Activated naive CD8-positive, alpha-beta T cell treated with anti-CD3 and anti-CD28 coated beads, Interleukin-2, amount 10 ng/mL, durations not matched to agents 7 days and 5 days (primary cell): ENCODE results near the gene L1CAM. TPM values are rescaled to one million over a fixed set of nuclear protein-coding genes. Genes with fewer than 3 reads are reported as not detected.
A peak's percentile ranks its signal among the peaks of the same experiment; 100 is the strongest.

Source experiments
- ATAC-seq: fragments of 150-1000 bp; cut with Tn5 transposase; one replicate; pipeline ENCODE4 v1.10.0; 2021; ENCODE audit warnings: low read depth, moderate library complexity
- POLR2A ChIA-PET: fragments of 350-600 bp; sonication (Branson Sonifier 250); formaldehyde crosslinking; loops from one replicate; lab custom pipeline; 2021; ENCODE audit warnings: antibody characterized with exemption; lab: Charles Lee
- DNase-seq: peaks from one replicate; pipeline ENCODE4 v3.0.0; 2021
- H3K27ac Mint-ChIP-seq: one replicate; pipeline ENCODE4 v1.8.0; 2022; ENCODE audit warnings: mild to moderate bottlenecking, mixed read lengths
- H3K27me3 Mint-ChIP-seq: one replicate; pipeline ENCODE4 v1.8.0; 2022; ENCODE audit warnings: mild to moderate bottlenecking, moderate library complexity, mixed read lengths
- H3K36me3 Mint-ChIP-seq: one replicate; pipeline ENCODE4 v1.8.0; 2021; ENCODE audit warnings: mild to moderate bottlenecking, mixed read lengths
- H3K4me1 Mint-ChIP-seq: one replicate; pipeline ENCODE4 v1.8.0; 2021; ENCODE audit warnings: mixed read lengths
- H3K4me3 Mint-ChIP-seq: one replicate; pipeline ENCODE4 v1.8.0; 2022; ENCODE audit warnings: mild to moderate bottlenecking, moderate library complexity, mixed read lengths
- H3K9me3 Mint-ChIP-seq: one replicate; pipeline ENCODE4 v1.8.0; 2021; ENCODE audit warnings: mixed read lengths
- total RNA-seq, 2 experiments: library from RNA; stranded (reverse); gene quantifications; one replicate each; pipeline ENCODE4 v1.2.3, GENCODE V29; 2021

Gene L1CAM
- total RNA-seq, 2 experiments from 2014 or later = 4.5 to 7.2 TPM

DNA sequence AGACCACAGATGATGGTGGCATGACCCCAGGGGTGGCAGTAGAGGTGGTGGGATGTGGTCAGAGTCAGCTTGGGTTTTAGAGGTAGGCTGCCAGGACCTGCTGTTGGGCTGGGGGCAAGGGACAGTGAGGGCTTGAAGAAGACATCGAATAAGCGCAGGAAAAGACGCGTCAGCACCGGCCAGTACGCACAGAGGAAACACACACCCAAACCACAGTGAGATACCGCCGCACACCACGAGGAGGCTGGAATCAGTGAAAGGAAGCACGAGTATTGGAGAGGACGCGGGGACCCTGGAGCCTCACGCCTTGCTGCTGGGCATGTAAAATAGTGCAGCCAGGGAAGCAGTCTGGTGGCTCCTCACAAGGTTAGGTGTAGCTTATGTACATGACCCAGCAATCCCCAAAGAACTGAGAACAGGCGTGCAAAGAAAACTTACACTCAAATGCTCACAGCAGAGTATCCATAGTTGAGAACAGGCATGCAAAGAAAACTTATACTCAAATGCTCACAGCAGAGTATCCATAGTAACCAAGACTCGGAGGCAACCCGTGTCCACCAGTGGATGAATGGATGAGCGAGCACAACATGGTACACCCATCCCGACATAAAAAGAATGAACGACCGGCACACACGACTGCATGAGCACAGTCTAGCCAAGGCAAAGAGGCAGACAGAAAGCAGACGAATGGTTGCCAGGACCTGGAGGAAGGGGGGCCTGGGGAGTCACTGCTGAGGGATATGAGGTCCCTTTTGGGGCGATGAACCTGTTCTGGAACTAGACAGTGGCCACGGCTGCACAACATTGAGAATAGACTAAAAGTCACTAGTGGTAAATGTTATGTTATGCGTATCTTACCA, 68.9 kb downstream of the L1CAM start:
- Mint-ChIP-seq H3K4me1 (peaks cover 20% of the 10 kb centered on the region), H3K4me3 (peak overlapping the region; percentile 25), H3K27ac (no peak overlapping the region), H3K36me3 (no peaks in the 10 kb centered on the region), H3K27me3 (peaks cover 20% of the 10 kb centered on the region), H3K9me3 (no peaks in the 10 kb centered on the region)
- POLR2A ChIA-PET = no interaction called here
- ATAC-seq (peak; percentile 57), DNase-seq (peak; percentile 41)

GRCh38 chrX:153814591-153815315, 71.2 kb downstream of the L1CAM start:
- no peak for ATAC-seq
- no peak overlapping the region for H3K27ac Mint-ChIP-seq
- POLR2A ChIA-PET = no interaction called here
- no peaks in the 10 kb centered on the region for H3K36me3 Mint-ChIP-seq
- H3K4me3 Mint-ChIP-seq = no peak overlapping the region
- peaks cover 13% of the 10 kb centered on the region for H3K4me1 Mint-ChIP-seq
- no peaks in the 10 kb centered on the region for H3K9me3 Mint-ChIP-seq
- H3K27me3 Mint-ChIP-seq = peaks cover 22% of the 10 kb centered on the region
- DNase-seq = no peak

GRCh38 chrX:153813161-153813560, 72.8 kb downstream of the L1CAM start:
- peaks cover 18% of the 10 kb centered on the region for H3K27me3 Mint-ChIP-seq
- no peak for DNase-seq
- H3K4me3 Mint-ChIP-seq = no peak overlapping the region
- POLR2A ChIA-PET = no interaction called here
- H3K4me1 Mint-ChIP-seq = peaks cover 13% of the 10 kb centered on the region
- no peak for ATAC-seq
- peak overlapping the region; percentile 30 for H3K27ac Mint-ChIP-seq
- no peaks in the 10 kb centered on the region for H3K9me3 Mint-ChIP-seq
- H3K36me3 Mint-ChIP-seq = no peaks in the 10 kb centered on the region

- ATAC-seq (no peak), DNase-seq (no peak)
- POLR2A ChIA-PET = no interaction called here
- Mint-ChIP-seq H3K9me3 (no peaks in the 10 kb centered on the region), H3K27ac (no peak overlapping the region), H3K27me3 (peaks cover 16% of the 10 kb centered on the region), H3K36me3 (no peaks in the 10 kb centered on the region), H3K4me1 (peaks cover 10% of the 10 kb centered on the region), H3K4me3 (no peak overlapping the region)
Measured at GRCh38 chrX:153812220-153812619, 73.8 kb downstream of the L1CAM start.

Other genes starting within 250 kb of the L1CAM start
- not detected for gene DUSP9, start 239.0 kb downstream of the L1CAM start, total RNA-seq
- gene PNCK, start 212.4 kb downstream of the L1CAM start, total RNA-seq = 1 to 10 TPM in 1 of 2 experiments, under 1 TPM in 1; 0.79 to 1.1 TPM
- gene SLC6A8, start 198.2 kb downstream of the L1CAM start, total RNA-seq = 1 to 10 TPM; 1.7 to 1.9 TPM
- 100 to 1,000 TPM; 140 to 141 TPM for gene BCAP31, start 161.8 kb downstream of the L1CAM start, total RNA-seq
- gene ABCD1, start 161.3 kb downstream of the L1CAM start, total RNA-seq = 10 to 100 TPM; 15.9 to 16.4 TPM
- gene PLXNB3, start 121.9 kb downstream of the L1CAM start, total RNA-seq = 1 to 10 TPM; 1.3 to 2.1 TPM
- gene SRPK3, start 105.1 kb downstream of the L1CAM start, total RNA-seq = not detected
- gene IDH3G, start 91.8 kb downstream of the L1CAM start, total RNA-seq = 10 to 100 TPM; 66.3 to 67.1 TPM
- gene SSR4, start 91.5 kb downstream of the L1CAM start, total RNA-seq = 100 to 1,000 TPM; 158 to 162 TPM
- gene PDZD4, start 55.6 kb downstream of the L1CAM start, total RNA-seq = 1 to 10 TPM in 1 of 2 experiments, under 1 TPM in 1; 0.80 to 1.1 TPM
- not detected for gene AVPR2, start 18.5 kb upstream of the L1CAM start, total RNA-seq
- 100 to 1,000 TPM; 341 to 356 TPM for gene ARHGAP4, start 40.1 kb upstream of the L1CAM start, total RNA-seq
- gene NAA10, start 48.9 kb upstream of the L1CAM start, total RNA-seq = 10 to 100 TPM; 79.5 to 84.3 TPM
- gene RENBP, start 58.5 kb upstream of the L1CAM start, total RNA-seq = 10 to 100 TPM; 18.1 to 18.8 TPM
- gene HCFC1, start 85.6 kb upstream of the L1CAM start, total RNA-seq = 100 to 1,000 TPM; 101 to 107 TPM
- gene TMEM187, start 86.6 kb upstream of the L1CAM start, total RNA-seq = 1 to 10 TPM; 8.6 to 9.7 TPM
- 100 to 1,000 TPM; 127 to 135 TPM for gene IRAK1, start 133.7 kb upstream of the L1CAM start, total RNA-seq
- gene MECP2, start 211.5 kb upstream of the L1CAM start, total RNA-seq = 10 to 100 TPM; 81.9 to 82.8 TPM